B cell (primary cell): ENCODE measurements around the gene HOXC9. TPM values are rescaled to one million over a fixed set of nuclear protein-coding genes. Genes with fewer than 3 reads are reported as not detected.
A peak's percentile ranks its signal among the peaks of the same experiment; 100 is the strongest.

Source experiments
- ATAC-seq: fragments of 200-7000 bp; cut with Tn5 transposase; one replicate; pipeline ENCODE4 v1.10.0; 2021; ENCODE audit warnings: low read depth, mild to moderate bottlenecking, moderate number of reproducible peaks, moderate library complexity
- CTCF ChIA-PET: fragments of 350-600 bp; sonication (Branson Sonifier 250); formaldehyde crosslinking; loops from one replicate; lab custom pipeline; 2021; ENCODE audit warnings: antibody characterized with exemption, inconsistent platforms; lab: Charles Lee
- POLR2A ChIA-PET: fragments of 350-600 bp; sonication (Branson Sonifier 250); formaldehyde crosslinking; loops from one replicate; lab custom pipeline; 2021; ENCODE audit warnings: antibody characterized with exemption; lab: Charles Lee
- DNase-seq: peaks from one replicate; pipeline ENCODE4 v3.0.0; 2013
- H2AFZ ChIP-seq: 2 replicates; pipeline ENCODE4 v1.6.1; 2012; ENCODE audit warnings: mild to moderate bottlenecking, low read depth, low read length; ENCODE audit not compliant: insufficient read depth, poor library complexity, severe bottlenecking
- H3K27ac ChIP-seq, 2 donors: 1 replicate in 1 of 2; 2 replicates in 1 of 2; pipeline ENCODE4 v1.5.1; 2012 to 2013; ENCODE audit warnings: low read length in 2 of 2, mild to moderate bottlenecking in 2 of 2, moderate library complexity in 1 of 2
- H3K27me3 ChIP-seq, 4 experiments: fragments of 200-600 bp in 1 of 4; sonication (generic) in 1 of 4; replicated peaks in 1 of 4; 1 replicate in 2 of 4; 2 replicates in 2 of 4; pipeline versions ENCODE4 v1.6.1 to v1.7.0; 2013 to 2016; ENCODE audit warnings: low read length in 3 of 4, mild to moderate bottlenecking in 2 of 4, mixed read lengths in 1 of 4, moderate library complexity in 1 of 4; ENCODE audit not compliant: insufficient read depth in 4 of 4, control insufficient read depth in 3 of 4; ENCODE audit errors: control extremely low read depth in 1 of 4
- H3K36me3 ChIP-seq, 2 experiments: replicated peaks in 1 of 2; 1 replicate in 1 of 2; 2 replicates in 1 of 2; pipeline versions ENCODE4 v1.6.1 to v1.7.1; 2013; ENCODE audit warnings: low read length in 1 of 2; ENCODE audit not compliant: insufficient read depth in 2 of 2, control insufficient read depth in 1 of 2; ENCODE audit errors: control extremely low read depth in 1 of 2, extremely low read depth in 1 of 2
- H3K4me1 ChIP-seq, 2 donors: fragments of 200-600 bp in 1 of 2; sonication (generic) in 1 of 2; 1 replicate in 1 of 2; 2 replicates in 1 of 2; pipeline versions ENCODE4 v1.5.1 to v1.6.1; 2013 to 2017; ENCODE audit warnings: low read length in 2 of 2; ENCODE audit not compliant: control insufficient read depth in 2 of 2, insufficient read depth in 2 of 2
- H3K4me2 ChIP-seq: replicated peaks from 2 replicates; pipeline ENCODE3; 2012; ENCODE audit warnings: mild to moderate bottlenecking, low read depth, low read length; ENCODE audit not compliant: poor library complexity, severe bottlenecking
- H3K4me3 ChIP-seq, 5 experiments: fragments of 200-600 bp in 1 of 5; sonication (generic) in 1 of 5; 1 replicate in 3 of 5; 2 replicates in 2 of 5; pipeline versions ENCODE4 v1.5.1 to v1.7.0; 2011 to 2016; ENCODE audit warnings: low read length in 4 of 5, mild to moderate bottlenecking in 4 of 5, low read depth in 2 of 5, control low read depth in 1 of 5, moderate library complexity in 1 of 5; ENCODE audit not compliant: insufficient read depth in 1 of 5; ENCODE audit errors: control extremely low read depth in 1 of 5, extremely low read depth in 1 of 5
- H3K79me2 ChIP-seq: fragments of 200-600 bp; sonication (generic); one replicate; pipeline ENCODE4 v1.6.0; 2016; ENCODE audit warnings: low read length; ENCODE audit not compliant: control insufficient read depth, insufficient read depth
- H3K9ac ChIP-seq: fragments of 200-600 bp; sonication (generic); 2 replicates; pipeline ENCODE4 v1.6.1; 2017; ENCODE audit warnings: mild to moderate bottlenecking, low read length, moderate library complexity
- H3K9me3 ChIP-seq, 3 donors: one replicate each; pipeline versions ENCODE4 v1.6.1 to v1.7.1; 2013; ENCODE audit warnings: low read length in 2 of 3; ENCODE audit not compliant: control insufficient read depth in 2 of 3, insufficient read depth in 1 of 3; ENCODE audit errors: control extremely low read depth in 1 of 3
- H4K20me1 ChIP-seq: 2 replicates; pipeline ENCODE4 v1.6.0; 2012; ENCODE audit warnings: mild to moderate bottlenecking, low read length; ENCODE audit not compliant: insufficient read depth, control insufficient read depth, poor library complexity, severe bottlenecking
- H3K27ac Mint-ChIP-seq: one replicate; pipeline ENCODE4 v1.8.0; 2021; ENCODE audit warnings: mixed read lengths
- H3K27me3 Mint-ChIP-seq: one replicate; pipeline ENCODE4 v1.8.0; 2021; ENCODE audit warnings: mixed read lengths
- H3K4me1 Mint-ChIP-seq: one replicate; pipeline ENCODE4 v1.8.0; 2021; ENCODE audit warnings: mixed read lengths
- H3K4me3 Mint-ChIP-seq: one replicate; pipeline ENCODE4 v1.8.0; 2021; ENCODE audit warnings: mixed read lengths
- H3K9me3 Mint-ChIP-seq: one replicate; pipeline ENCODE4 v1.8.0; 2022; ENCODE audit warnings: mixed read lengths; ENCODE audit not compliant: insufficient read depth
- CTCF ChIP-seq: fragments of 200-600 bp; IDR thresholded peaks from one replicate; pipeline ENCODE4 v1.8.0; 2022; ENCODE audit warnings: antibody characterized with exemption, mild to moderate bottlenecking
- EZH2 ChIP-seq: IDR thresholded peaks from 2 replicates; pipeline ENCODE4 v1.6.1; 2012; ENCODE audit warnings: borderline replicate concordance, low read depth, mild to moderate bottlenecking, moderate library complexity, low read length; ENCODE audit not compliant: insufficient read depth, poor library complexity, severe bottlenecking
- WGBS: methylation state at CpG from one replicate; pipeline ENCODE4 v1.1.5; 2013; ENCODE audit warnings: missing lambda C conversion rate; ENCODE audit not compliant: insufficient coverage; 5-methylcytosine and 5-hydroxymethylcytosine counted together
- intact Hi-C: fragments of 100-400 bp; cut with micrococcal nuclease; formaldehyde crosslinking; loops from one replicate; pipeline ENCODE4 v1.10.0; 2022
- polyA plus RNA-seq: library from polyadenylated mRNA; depleted of rRNA; stranded (reverse); fragments of >200 nt; gene quantifications from 2 replicates; pipeline ENCODE4 v1.2.3, GENCODE V29; 2012
- total RNA-seq, 2 donors: library from RNA; stranded (reverse); fragments of 120-200 nt in 1 of 2; gene quantifications; 1 replicate in 1 of 2; 2 replicates in 1 of 2; pipeline versions ENCODE4 v1.2.3 to v1.2.4, GENCODE V29; 2013 to 2022

Gene HOXC9
- total and polyA plus RNA-seq, 2 donors (not counting 1 experiment from before 2014, with no cell fraction given): not detected

GRCh38 chr12:53981634-53982565, 18.1 kb upstream of the HOXC9 start:
- no peaks in the 10 kb centered on the region for H3K36me3 ChIP-seq
- no peak overlapping the region for H3K27ac Mint-ChIP-seq
- no peak overlapping the region for H3K27ac ChIP-seq
- no peak overlapping the region for H3K4me3 ChIP-seq
- peaks cover 85% of the 10 kb centered on the region for H3K27me3 Mint-ChIP-seq
- POLR2A ChIA-PET: no interaction called here
- H3K4me1 ChIP-seq: peaks cover 27 to 32% of the 10 kb centered on the region in 2 donors
- H3K4me2 ChIP-seq: no peak overlapping the region
- CTCF ChIA-PET: no interaction called here
- H3K4me3 Mint-ChIP-seq: no peak overlapping the region
- H3K9me3 Mint-ChIP-seq: no peaks in the 10 kb centered on the region
- no peak overlapping the region for H2AFZ ChIP-seq
- peaks cover 11% of the 10 kb centered on the region for H3K4me1 Mint-ChIP-seq
- peaks cover 0 to 76% (median 12%) of the 10 kb centered on the region in 3 donors for H3K9me3 ChIP-seq
- H4K20me1 ChIP-seq: no peaks in the 10 kb centered on the region
- DNase-seq (peak; percentile 33), ATAC-seq (no peak)
- no peaks in the 10 kb centered on the region for H3K79me2 ChIP-seq
- peaks cover 0 to 97% (median 90%) of the 10 kb centered on the region in 4 experiments for H3K27me3 ChIP-seq
- intact Hi-C loops: no loop called here
- WGBS: 18% methylated on average over 28 of the region's 30 CpGs
- H3K9ac ChIP-seq: no peak overlapping the region
- no peak for TF ChIP-seq EZH2
- no peak for TF ChIP-seq CTCF
